IPS DF 4.7 (cell line): ENCODE data around the gene PLCB1.
"Not testable (repeated sequence)": the region's sequence is repeated elsewhere in the genome, so short reads cannot be mapped to it uniquely, and the experiment has no call there.

Source experiments
- DNase-seq: peaks from one replicate; pipeline ENCODE4 v3.0.0-alpha.2; 2013; ENCODE audit warnings: low spot score; ENCODE audit errors: extremely low read depth

Gene PLCB1

DNA sequence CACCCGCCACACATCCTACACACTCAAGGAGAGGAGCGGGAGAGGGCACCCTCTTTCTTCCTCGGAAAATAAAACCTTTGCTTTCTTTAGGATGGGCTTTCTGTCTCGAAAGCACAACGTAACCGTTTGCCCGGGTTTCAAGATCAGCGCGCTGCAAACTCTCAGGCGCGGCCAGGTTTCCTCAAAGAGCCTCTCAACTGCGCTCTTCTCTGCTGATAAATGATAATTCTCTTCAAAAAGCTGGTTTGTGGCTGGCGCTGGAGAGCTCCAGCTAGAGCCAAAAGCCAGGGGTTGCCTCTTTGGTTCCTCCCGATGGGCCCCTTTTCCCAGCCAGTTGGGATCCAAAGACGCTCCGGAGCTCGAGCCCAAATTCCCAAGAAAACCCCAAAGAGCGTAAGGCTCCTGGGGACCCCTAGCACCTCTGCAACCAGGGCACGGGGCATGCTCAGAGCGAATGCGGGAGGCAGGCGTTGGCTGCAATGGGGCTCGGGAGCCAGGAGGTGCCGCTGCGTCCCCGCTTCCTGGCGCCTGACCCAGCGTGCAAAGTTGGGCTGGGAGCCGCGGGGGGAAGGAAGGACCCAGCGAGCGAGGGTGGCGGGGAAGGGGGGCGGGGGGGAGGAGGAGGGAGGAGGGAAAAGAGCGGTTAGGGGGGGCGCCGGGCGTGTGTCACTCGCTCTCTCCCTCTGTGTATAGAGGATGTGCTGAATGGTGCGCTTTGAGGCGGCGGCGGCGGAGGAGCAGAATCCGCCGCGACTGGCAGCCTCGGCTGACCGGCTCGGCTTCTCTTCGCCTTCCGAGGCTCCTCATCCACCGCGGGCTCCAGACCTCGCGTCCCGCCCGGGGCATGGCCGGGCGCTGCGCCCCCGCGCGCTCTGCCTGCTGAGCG is at the start of gene PLCB1:
PLCB1 (plus strand) TSS at position 669 of the 886 bp plus-strand sequence. CDS start 386 bp downstream, outside the sequence.
- DNase-seq, result peak; percentile 36

DNA sequence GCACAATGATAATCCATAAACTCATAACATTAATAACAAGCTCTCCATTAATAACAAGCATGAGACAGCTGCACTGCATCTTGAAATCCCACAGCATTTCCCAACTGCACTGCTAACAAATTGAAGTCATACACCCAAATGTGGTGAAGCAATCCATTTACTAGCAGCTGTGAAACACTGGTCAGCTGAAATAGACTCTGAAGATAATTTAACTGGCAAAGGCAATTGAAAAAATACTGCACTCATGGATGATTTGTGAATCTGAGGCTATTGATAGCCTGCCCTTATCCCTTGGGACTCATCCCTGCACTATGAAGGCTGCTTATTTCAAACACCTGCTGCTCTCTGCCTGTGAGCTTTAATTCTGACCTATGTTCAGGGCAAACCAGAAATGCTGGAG is 49.1 kb upstream of the PLCB1 start:
- no peak for DNase-seq

DNA sequence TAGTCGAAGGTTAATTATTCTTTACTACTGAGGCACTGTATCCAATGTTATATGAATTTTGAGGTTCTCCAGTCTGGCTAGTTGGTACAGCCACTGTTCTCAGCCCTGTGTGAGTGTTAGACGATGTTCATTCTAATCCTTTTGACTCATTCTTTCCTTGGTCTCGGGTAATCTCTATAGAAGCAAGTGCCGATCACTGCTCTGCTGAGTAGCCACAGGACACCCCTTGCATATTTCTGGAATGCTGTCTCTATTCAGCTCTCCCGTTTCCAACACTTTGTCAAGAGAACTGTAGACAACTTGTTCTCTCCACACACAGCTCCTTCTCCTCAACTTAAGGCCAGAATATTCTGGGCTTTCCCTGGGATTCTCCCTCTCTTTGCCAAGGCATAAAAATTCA is 42.4 kb upstream of the PLCB1 start:
- no peak for DNase-seq

DNA sequence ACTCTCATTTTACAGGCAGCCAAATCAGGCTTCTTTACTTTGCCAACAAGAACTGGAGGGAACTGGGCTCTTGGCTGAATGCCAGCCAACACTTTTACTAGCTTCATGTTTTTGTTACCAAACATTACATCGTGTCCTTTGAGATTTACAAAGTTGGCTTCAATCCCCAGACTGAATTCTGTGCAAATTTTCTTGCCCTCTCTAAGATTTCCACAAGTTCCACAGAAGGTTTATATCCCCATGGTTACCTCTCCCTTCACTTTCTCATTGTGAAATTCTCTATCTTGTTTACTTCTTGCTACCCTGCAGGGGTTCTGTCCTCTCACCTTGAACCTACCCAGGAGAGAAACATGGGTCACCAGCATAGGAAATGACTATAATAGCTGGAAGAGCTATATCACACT is 37.6 kb upstream of the PLCB1 start:
- DNase-seq, result no peak

DNA sequence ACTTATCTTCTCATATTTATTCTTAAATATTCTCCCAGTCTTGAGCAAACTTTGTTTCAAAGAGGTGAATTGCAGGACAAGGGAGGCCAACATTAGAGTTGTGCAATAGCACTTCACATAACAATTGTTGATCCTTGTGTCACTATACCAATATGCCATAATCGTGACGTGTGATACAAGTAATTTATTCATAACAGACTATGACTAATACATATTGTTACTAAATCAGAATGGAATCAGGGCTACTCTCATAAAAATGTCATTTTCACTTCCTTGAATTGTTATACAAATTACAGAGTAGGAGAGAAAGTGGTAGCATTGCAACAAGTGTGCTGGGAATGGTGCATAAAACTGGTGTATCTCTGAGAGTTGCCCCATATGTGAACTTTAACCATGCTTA is 37.2 kb upstream of the PLCB1 start:
- no peak for DNase-seq

DNA sequence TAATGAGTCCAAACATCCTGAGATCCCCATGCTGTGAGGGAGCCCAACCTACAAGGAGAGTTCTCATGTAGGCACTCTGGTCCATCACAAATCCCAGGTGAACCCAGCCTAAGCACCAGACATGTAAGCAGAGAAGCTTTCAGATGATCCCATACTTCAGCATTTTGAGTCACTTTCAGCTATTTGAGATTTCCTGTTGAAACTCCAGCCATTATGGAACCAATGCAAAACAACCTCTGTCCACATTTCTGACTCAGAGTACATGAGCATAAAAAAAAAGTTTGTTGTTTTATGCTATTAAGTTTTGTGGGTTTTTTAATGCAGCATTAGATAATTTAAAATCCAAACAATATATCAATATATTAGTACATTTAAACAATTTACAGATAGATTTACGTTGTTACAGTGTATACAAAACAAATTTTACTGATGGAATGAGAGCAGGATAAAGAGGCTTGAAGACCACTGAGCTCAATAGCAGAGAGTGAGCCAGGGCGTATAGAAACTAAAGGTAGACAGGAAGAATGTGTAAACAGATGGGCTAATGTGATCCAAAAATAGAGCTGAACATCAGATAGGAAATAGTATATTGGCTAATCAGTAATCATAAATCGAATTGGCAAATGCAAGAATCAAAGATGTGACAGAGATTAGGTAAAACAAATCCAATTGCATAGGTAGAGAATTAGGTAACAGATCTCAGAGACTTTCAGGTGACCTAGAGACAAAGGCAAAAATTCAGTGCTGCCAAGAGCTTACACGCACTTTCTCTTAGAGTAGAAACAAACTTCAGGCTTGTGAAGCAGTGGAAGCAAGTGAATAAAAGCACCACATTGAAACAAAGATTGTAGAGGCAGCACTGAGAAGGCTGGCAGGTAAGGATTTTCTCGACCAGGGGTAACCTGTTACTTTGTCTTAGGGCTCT is 36.2 kb upstream of the PLCB1 start:
- no peak for DNase-seq

DNA sequence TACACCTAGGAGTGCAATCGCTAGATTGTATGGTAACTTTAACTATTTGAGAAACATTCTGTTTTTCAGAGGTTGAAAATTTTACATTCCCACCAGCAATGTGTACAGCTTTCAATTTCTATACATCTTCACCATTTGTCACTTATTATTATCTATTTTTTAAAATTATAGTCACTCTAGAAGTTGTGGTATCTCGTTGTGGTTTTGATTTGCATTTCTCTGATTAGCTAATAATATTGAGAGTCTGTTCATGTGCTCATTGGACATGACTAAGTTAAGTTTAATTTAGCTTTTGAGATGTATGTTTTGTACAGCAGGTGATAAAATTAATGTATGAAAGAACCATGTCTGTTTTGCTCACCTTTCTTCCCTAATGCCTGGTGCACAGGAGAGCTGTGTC is 34.8 kb upstream of the PLCB1 start:
- no peak for DNase-seq

DNA sequence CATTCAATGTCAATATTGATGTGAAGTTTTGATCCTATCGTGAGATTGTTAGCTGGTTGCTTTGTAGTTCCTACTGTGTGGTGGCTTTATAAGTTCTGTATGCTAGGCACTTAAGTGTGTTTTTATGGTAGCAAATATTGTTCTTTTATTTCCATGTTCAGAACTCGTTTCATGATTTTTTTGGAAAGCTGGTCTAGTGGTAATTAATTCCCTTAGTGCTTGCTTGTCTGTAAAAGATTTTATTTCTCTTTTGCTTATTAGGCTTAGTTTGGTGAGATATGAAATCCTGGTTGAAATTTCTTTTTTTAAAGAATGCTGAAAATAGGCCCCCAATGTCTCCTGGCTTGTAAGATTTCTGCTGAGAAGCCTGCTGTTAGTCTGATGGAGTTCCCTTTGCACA is 27.8 kb upstream of the PLCB1 start:
- no peak for DNase-seq

DNA sequence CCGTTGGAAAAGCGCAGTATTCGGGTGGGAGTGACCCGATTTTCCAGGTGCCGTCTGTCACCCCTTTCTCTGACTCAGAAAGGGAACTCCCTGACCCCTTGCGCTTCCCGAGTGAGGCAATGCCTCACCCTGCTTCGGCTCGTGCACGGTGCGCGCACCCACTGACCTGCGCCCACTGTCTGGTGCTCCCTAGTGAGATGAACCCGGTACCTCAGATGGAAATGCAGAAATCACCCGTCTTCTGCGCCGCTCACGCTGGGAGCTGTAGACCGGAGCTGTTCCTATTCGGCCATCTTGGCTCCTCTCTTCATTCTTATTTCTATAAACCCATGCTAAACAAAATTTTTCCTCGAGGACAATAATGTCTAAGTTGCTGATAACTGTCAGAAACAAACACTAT is 17.5 kb upstream of the PLCB1 start:
- not testable (repeated sequence) for DNase-seq

DNA sequence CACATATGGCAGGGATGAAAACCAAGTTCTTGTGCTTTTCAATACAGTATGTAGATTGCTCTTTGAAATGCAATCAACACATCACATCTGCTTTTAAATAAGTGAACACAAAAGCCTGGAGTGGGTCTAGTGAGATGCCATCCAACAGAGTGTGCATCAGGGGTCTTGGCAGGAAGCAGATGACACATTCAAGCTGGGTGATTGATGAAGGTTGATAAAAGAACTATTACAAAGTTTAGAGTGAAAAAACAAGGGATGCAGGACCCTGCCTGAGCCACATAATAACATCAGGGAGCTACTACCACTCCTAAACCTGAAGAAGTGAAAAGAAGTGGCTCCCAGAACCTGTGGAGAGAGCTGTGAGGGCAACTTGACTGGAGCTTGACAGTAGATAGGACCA is 16.6 kb upstream of the PLCB1 start:
- DNase-seq, result no peak

DNA sequence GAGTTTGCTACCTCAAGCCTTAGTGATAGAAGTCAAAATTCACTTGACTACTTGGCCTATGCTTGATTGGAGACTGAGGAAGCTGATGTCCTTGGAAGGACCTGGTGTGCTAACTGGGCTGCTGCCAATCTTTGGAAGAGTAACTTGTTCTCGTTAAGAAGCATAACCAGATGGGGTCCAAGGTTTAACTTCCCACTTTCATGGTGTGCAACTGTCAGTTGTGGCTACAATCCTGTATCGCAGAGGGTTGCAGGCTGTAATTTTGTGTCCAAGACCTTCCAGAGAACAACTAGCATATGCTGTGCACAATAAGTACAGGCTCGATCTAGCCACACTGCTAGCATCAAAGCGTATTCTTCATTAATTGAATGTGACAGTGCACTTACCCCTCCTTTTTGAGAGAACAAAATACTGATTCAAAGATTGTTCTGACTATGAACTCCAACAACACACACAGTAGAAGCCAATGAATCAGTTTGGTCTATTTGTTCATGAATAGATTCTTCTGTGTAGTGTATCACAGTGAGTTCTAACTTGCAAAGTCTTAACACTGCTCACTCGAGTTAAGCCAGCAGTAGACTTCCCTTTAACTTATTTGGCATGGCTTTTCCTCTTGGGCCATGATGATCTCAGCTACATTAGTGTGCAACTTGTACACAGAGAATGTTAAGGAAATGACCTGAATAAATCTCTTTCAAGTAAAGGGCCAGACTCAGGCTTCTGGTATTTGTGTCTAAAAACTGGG is 15.8 kb upstream of the PLCB1 start:
- DNase-seq, result no peak

DNA sequence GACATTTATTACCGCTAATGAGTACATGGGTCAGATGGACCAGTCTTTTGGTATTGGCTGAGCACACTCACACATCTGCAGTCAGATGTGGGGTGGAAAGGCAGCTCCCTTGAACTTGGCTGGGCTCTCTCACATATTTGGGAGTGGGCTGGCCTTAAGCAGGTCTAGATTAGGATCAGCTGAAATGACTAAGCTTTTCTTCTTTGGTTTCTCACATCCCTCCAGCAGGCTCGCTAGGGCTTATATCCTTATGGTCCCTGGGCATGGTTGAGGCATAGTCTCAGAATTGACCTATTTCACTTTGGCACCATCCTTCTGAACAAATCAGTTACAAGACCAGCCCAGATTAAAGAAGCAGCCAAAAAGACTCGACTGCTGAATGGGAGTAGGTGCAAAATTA is 14.4 kb upstream of the PLCB1 start:
- no peak for DNase-seq

DNA sequence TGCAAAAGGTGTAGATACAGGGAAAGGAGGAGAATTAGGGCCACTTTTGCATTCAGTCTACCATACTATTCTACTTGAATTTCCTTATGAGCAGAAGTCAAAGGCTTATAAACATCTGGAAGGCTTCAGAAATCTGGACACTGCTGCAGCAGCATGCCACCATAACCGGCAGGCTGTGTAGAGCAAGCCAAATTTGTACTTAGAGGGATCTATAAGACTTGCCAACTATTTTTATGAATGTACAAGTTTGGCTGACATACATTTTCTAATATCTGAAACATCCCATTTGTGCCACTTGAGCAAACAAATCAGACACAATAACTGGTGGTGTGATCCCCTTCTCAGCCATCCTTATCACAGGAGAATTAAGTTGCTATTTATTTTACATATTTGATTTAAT is 14.0 kb upstream of the PLCB1 start:
- DNase-seq, result no peak

DNA sequence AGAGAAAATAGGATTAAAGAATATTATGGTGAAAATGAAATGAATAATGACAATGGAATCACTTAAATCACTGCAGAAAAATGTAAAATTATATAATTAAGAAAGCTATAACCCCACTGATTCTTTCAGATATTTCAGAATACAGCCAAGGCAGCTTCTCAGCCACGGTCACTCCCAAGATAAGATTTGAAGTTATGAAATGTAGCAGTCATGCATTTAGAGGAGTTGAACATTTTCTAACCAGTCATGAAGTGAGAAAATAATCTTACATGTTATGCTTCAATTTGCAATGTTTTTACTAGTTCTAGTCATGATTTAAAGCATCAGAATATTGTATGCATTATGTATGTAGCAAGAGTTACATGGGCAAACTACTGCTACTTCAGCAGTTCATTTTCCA is 13.3 kb upstream of the PLCB1 start:
- DNase-seq, result no peak

DNA sequence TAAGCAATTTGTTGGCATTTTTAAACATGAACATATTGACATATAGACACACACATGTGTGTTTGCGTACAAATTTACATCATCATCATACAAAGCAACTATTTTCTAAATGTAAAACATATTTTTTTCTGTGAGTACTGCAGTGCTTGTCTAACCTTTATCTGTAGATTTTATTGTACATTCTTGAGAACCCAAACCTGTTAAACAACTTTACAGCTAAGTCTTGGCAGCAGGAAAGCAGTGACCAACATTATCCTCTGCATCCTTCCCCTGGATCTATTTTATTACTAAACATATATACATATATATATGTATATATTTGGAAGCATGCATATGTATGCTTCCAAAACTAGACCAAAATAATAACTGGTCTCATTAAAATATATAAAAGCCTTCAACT is 10.4 kb upstream of the PLCB1 start:
- no peak for DNase-seq

DNA sequence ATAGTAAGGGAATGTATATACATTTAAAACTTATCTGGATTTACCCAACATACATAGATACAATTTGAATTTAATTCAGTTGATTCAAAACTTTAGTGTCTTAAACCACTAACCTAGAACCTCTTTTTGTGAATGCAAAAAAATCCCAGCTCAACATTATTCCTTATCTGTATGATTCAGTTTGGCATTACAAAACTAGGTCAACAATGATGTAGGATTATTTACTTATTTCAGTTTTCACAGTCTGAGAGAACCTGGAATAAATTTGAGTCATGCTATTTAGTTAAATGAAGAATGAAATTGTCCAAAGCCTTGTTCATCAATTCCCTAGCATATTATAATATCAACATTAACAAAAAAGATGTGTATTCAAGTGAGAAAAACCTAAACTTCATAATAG is 7.4 kb upstream of the PLCB1 start:
- no peak for DNase-seq

DNA sequence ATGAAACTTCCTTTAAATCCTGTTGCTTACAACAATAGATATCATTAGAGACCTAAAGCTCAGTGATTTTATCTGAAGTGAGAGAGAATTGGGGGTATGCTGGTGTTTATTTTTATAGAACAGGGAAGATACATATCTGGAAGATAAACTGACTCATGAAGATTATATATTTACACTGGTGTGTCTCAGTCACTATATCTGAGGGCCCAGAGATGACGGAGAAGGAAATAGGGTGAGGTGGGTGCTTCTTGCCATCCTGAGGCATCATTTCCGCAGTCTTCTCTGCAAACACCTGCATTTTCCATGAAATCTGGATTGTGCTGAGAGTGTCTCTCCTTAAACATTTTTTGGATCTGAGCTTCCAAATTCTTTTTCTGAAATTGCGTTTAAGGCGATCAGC is 5.9 kb upstream of the PLCB1 start:
- no peak for DNase-seq

DNA sequence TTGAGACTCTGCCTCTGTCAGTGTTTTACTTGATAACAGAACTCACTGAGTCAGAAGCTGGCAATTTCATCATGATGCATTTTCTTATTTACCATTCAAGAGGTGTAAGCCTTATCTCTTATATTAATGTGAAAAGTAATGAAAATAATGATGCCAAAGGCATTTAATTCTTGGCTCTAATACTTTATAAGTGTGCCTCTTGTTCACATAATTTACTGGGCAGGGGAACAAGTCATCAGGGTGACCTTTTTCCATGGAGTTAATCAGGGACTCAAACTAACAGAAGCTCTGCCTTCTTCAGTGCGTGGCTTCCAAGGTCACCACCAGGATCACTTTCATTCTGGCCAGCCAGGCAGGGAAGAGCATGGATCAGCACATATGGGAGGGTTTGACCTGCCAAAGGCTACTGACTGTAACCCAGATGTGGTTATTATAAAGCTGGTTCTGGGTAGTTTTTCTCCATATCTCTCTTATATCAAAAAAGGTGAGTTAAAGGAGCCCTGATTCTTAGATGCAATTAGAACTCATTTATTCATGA is 5.2 kb upstream of the PLCB1 start:
- DNase-seq, result no peak

DNA sequence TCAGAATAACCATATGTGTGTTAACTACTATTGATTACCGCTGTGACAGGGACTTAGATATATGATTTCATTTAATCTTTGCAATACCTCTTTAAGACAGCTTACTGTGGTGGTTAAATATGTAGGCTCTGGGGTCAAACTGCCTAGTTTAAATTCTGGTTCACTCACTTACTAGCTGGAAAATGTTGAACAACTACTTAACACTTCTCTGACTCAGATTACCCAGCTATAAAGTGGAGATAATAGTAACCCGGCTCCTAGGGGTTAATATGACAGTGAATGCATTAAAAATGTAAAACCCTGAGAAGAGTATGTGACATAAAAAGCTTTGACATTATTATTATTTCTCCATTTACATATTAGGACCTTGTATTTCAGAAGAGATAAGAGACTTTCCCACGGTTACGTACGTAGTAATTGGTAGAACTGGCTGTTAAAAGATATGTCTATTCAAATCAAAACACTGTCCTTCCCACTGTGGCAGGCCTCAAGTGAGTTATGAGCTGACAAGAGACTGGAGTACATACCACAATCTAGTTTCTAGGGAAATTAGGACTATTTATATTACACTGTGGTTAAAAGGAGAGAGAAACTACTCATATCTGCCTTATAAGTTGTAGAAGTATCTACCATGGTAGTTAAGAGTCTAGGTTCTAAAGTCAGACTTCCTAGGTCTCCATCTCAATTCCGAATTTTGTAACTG is 4.4 kb upstream of the PLCB1 start:
- DNase-seq, result no peak

DNA sequence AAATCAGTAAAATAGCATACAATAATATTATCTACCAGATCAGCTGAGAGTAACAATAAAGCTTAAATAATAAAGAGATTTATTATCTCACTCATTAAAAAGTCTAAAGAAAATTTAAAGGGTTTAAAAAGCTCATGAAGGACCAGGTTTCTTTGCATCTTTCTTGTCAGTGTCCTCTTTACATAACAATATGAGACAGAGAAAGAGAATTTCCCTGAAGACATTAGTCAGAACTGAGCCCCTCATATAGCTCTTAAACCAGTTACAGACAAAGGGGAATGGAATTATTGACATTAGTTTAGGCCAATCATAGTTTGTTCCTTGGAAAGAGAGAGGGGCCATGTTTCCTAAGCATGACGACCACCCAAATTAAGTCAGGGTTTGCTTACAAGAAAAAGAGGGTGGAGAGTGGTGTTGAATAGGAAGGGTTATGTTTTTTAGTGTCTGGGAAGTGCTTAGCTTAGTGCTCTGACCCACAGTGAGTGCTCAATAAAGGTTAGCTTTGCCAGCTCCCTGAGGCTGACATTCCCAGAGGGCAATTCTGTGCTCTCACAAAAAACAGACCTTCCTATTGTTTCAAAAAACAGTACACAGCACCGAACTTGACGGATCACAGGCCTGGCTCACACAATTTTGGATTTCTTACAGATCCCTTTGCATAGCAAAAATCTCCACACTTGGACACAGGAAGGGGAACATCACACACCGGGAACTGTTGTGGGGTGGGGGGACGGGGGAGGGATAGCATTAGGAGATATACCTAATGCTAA is 3.6 kb upstream of the PLCB1 start:
- no peak for DNase-seq
